Measurements from ENCODE around the gene TEX36. TPM values are rescaled to one million over a fixed set of nuclear protein-coding genes. Genes with fewer than 3 reads are reported as not detected.
"Not testable (repeated sequence)": the region's sequence is repeated elsewhere in the genome, so short reads cannot be mapped to it uniquely, and the experiment has no call there.

Gene TEX36
- total RNA-seq, 4 donors from 2014 or later: not detected

GRCh38 chr10:125707541-125708468 is 24.8 kb upstream of the TEX36 start:
- DNase-seq (ENCODE audit: low spot score in 2 of 2): no peak
- TF ChIP-seq POLR2A (IDR thresholded peaks at IDR 0.05): no peak
- TF ChIP-seq CTCF (IDR thresholded peaks at IDR 0.05): no peak
- no peak overlapping the region for H3K4me3 ChIP-seq (ENCODE audit: low read depth, poor library complexity, severe bottlenecking)
- intact Hi-C loops (cut with DNase I; ENCODE audit: low total_unique reads): no loop called here
- 74 to 79% methylated on average over 6 of the region's 6 CpGs for WGBS, 2 donors

- WGBS, 2 donors: 45 to 50% methylated on average over 3 of the region's 3 CpGs
- no peak overlapping the region for H3K4me3 ChIP-seq (ENCODE audit: low read depth, poor library complexity, severe bottlenecking)
- intact Hi-C loops (cut with DNase I; ENCODE audit: low total_unique reads): no loop called here
- DNase-seq (ENCODE audit: low spot score in 2 of 2): no peak
- no peak for TF ChIP-seq CTCF (IDR thresholded peaks at IDR 0.05)
- no peak for TF ChIP-seq POLR2A (IDR thresholded peaks at IDR 0.05)
Observed at GRCh38 chr10:125700355-125700911, 17.5 kb upstream of the TEX36 start.

GRCh38 chr10:125699562-125700143 is 16.7 kb upstream of the TEX36 start:
- no peak for DNase-seq (ENCODE audit: low spot score in 2 of 2)
- WGBS, 2 donors: 86 to 93% methylated on average over 6 of the region's 6 CpGs
- no peak overlapping the region for H3K4me3 ChIP-seq (ENCODE audit: low read depth, poor library complexity, severe bottlenecking)
- no peak for TF ChIP-seq POLR2A (IDR thresholded peaks at IDR 0.05)
- TF ChIP-seq CTCF (IDR thresholded peaks at IDR 0.05): no peak
- intact Hi-C loops (cut with DNase I; ENCODE audit: low total_unique reads): no loop called here

GRCh38 chr10:125698481-125698998 is 15.6 kb upstream of the TEX36 start:
- intact Hi-C loops (cut with DNase I; ENCODE audit: low total_unique reads): no loop called here
- no peak for TF ChIP-seq CTCF (IDR thresholded peaks at IDR 0.05)
- WGBS, 2 donors: 76 to 87% methylated on average over 9 of the region's 9 CpGs
- no peak overlapping the region for H3K4me3 ChIP-seq (ENCODE audit: low read depth, poor library complexity, severe bottlenecking)
- no peak for DNase-seq (ENCODE audit: low spot score in 2 of 2)

- DNase-seq (ENCODE audit: low spot score in 2 of 2); intact Hi-C loops (cut with DNase I; ENCODE audit: low total_unique reads); H3K4me3 ChIP-seq (ENCODE audit: low read depth, poor library complexity, severe bottlenecking): not testable (repeated sequence)
- WGBS, 2 donors: 88 to 95% methylated on average over 6 of the region's 6 CpGs
Observed at GRCh38 chr10:125696884-125697283, 13.9 kb upstream of the TEX36 start.

- intact Hi-C loops (cut with DNase I; ENCODE audit: low total_unique reads): no loop called here
- WGBS, 2 donors: 55% methylated on average over 1 of the region's 1 CpG
Observed at GRCh38 chr10:125694883-125695282, 11.9 kb upstream of the TEX36 start.

More at GRCh38 chr10:125694883-125695282, 11.9 kb upstream of the TEX36 start:
- TF ChIP-seq POLR2A (IDR thresholded peaks at IDR 0.05): no peak
- no peak for TF ChIP-seq CTCF (IDR thresholded peaks at IDR 0.05)
- no peak for DNase-seq (ENCODE audit: low spot score in 2 of 2)
- no peak overlapping the region for H3K4me3 ChIP-seq (ENCODE audit: low read depth, poor library complexity, severe bottlenecking)
